HEK293 (cell line): Measurements from ENCODE around the gene TMEM14C.

Experiments
- BCL11B ChIP-seq: fragments of 450-650 bp; formaldehyde crosslinking; IDR thresholded peaks from 2 replicates; pipeline ENCODE4 v1.5.1; 2016; ENCODE audit warnings: low read depth, missing biosample characterization, missing genetic modification characterization
- GFI1B ChIP-seq: fragments of 450-650 bp; formaldehyde crosslinking; IDR thresholded peaks from 2 replicates; pipeline ENCODE4 v1.5.1; 2016; ENCODE audit warnings: missing biosample characterization, missing genetic modification characterization
- KLF1 ChIP-seq: fragments of 450-650 bp; formaldehyde crosslinking; IDR thresholded peaks from 2 replicates; pipeline ENCODE4 v1.5.1; 2016; ENCODE audit warnings: missing biosample characterization, missing genetic modification characterization
- KLF9 ChIP-seq: fragments of 450-650 bp; formaldehyde crosslinking; IDR thresholded peaks from 2 replicates; pipeline ENCODE4 v1.5.1; 2016; ENCODE audit warnings: missing biosample characterization, missing genetic modification characterization, low read depth
- SP7 ChIP-seq: fragments of 450-650 bp; formaldehyde crosslinking; IDR thresholded peaks from 2 replicates; pipeline ENCODE4 v1.5.1; 2016; ENCODE audit warnings: missing biosample characterization, missing genetic modification characterization
- ZBTB20 ChIP-seq: fragments of 450-650 bp; formaldehyde crosslinking; IDR thresholded peaks from 2 replicates; pipeline ENCODE4 v1.5.1; 2016; ENCODE audit warnings: missing biosample characterization, missing genetic modification characterization
- ZBTB48 ChIP-seq: fragments of 450-650 bp; formaldehyde crosslinking; IDR thresholded peaks from 2 replicates; pipeline ENCODE4 v1.5.1; 2016; ENCODE audit warnings: missing biosample characterization, missing genetic modification characterization
- ZNF10 ChIP-seq: fragments of 450-650 bp; formaldehyde crosslinking; IDR thresholded peaks from 2 replicates; pipeline ENCODE4 v1.5.1; 2017; ENCODE audit warnings: missing biosample characterization, missing genetic modification characterization
- ZNF121 ChIP-seq: fragments of 450-650 bp; formaldehyde crosslinking; IDR thresholded peaks from 2 replicates; pipeline ENCODE4 v1.5.1; 2016; ENCODE audit warnings: missing biosample characterization, missing genetic modification characterization
- ZNF16 ChIP-seq: fragments of 450-650 bp; formaldehyde crosslinking; IDR thresholded peaks from 2 replicates; pipeline ENCODE4 v1.5.1; 2016; ENCODE audit warnings: low read depth, missing biosample characterization, missing genetic modification characterization
- ZNF184 ChIP-seq: fragments of 450-650 bp; IDR thresholded peaks from 2 replicates; pipeline ENCODE4 v1.5.1; 2018; ENCODE audit warnings: missing biosample characterization, mild to moderate bottlenecking, missing genetic modification characterization
- ZNF221 ChIP-seq: fragments of 450-650 bp; formaldehyde crosslinking; IDR thresholded peaks from 2 replicates; pipeline ENCODE4 v1.5.1; 2017; ENCODE audit warnings: missing biosample characterization, missing genetic modification characterization, borderline replicate concordance
- ZNF239 ChIP-seq: fragments of 450-650 bp; formaldehyde crosslinking; IDR thresholded peaks from 2 replicates; pipeline ENCODE4 v1.5.1; 2016; ENCODE audit warnings: missing biosample characterization, missing genetic modification characterization
- ZNF501 ChIP-seq: fragments of 450-650 bp; formaldehyde crosslinking; IDR thresholded peaks from 2 replicates; pipeline ENCODE4 v1.5.1; 2016; ENCODE audit warnings: missing biosample characterization, missing genetic modification characterization
- ZNF561 ChIP-seq: fragments of 450-650 bp; IDR thresholded peaks from 2 replicates; pipeline ENCODE4 v1.5.1; 2018; ENCODE audit warnings: missing biosample characterization, missing genetic modification characterization, borderline replicate concordance
- ZNF623 ChIP-seq: fragments of 450-650 bp; formaldehyde crosslinking; IDR thresholded peaks from 2 replicates; pipeline ENCODE4 v1.5.1; 2016; ENCODE audit warnings: missing biosample characterization, missing genetic modification characterization
- ZNF747 ChIP-seq: fragments of 450-650 bp; formaldehyde crosslinking; IDR thresholded peaks from 2 replicates; pipeline ENCODE4 v1.5.1; 2016; ENCODE audit warnings: missing biosample characterization, missing genetic modification characterization
- ZNF776 ChIP-seq: fragments of 450-650 bp; formaldehyde crosslinking; IDR thresholded peaks from 2 replicates; pipeline ENCODE4 v1.5.0; 2017; ENCODE audit warnings: missing biosample characterization, missing genetic modification characterization, borderline replicate concordance
- ZNF785 ChIP-seq: fragments of 450-650 bp; formaldehyde crosslinking; IDR thresholded peaks from 2 replicates; pipeline ENCODE4 v1.5.1; 2016; ENCODE audit warnings: missing biosample characterization, missing genetic modification characterization
- TF ChIP-seq, protein P1 (sequence below): fragments of 450-650 bp; IDR thresholded peaks from 2 replicates; pipeline ENCODE4 v1.5.1; 2018; ENCODE audit warnings: missing biosample characterization, missing genetic modification characterization
- TF ChIP-seq, protein P2 (sequence below): fragments of 450-650 bp; formaldehyde crosslinking; IDR thresholded peaks from 2 replicates; pipeline ENCODE4; 2016; ENCODE audit warnings: missing biosample characterization, missing genetic modification characterization
- TF ChIP-seq, protein P3 (sequence below): fragments of 450-650 bp; formaldehyde crosslinking; IDR thresholded peaks from 2 replicates; pipeline ENCODE4 v1.5.1; 2016; ENCODE audit warnings: missing biosample characterization, missing genetic modification characterization, borderline replicate concordance
- TF ChIP-seq, protein P4 (sequence below): IDR thresholded peaks from 2 replicates; pipeline ENCODE4 v1.6.1; 2011; ENCODE audit warnings: mild to moderate bottlenecking, low read depth, low read length, borderline replicate concordance
- TF ChIP-seq, protein P5 (sequence below): fragments of 450-650 bp; formaldehyde crosslinking; IDR thresholded peaks from 2 replicates; pipeline ENCODE4 v1.5.1; 2016; ENCODE audit warnings: missing biosample characterization, missing genetic modification characterization, low read depth
- TF ChIP-seq, protein P6 (sequence below): fragments of 450-650 bp; formaldehyde crosslinking; IDR thresholded peaks from 2 replicates; pipeline ENCODE4 v1.5.1; 2016; ENCODE audit warnings: missing biosample characterization, missing genetic modification characterization
- TF ChIP-seq, protein P7 (sequence below): fragments of 450-650 bp; formaldehyde crosslinking; conservative IDR thresholded peaks from 2 replicates; pipeline ENCODE4 v1.5.1; 2016; ENCODE audit warnings: low read depth, missing biosample characterization, missing genetic modification characterization

Gene TMEM14C

DNA sequence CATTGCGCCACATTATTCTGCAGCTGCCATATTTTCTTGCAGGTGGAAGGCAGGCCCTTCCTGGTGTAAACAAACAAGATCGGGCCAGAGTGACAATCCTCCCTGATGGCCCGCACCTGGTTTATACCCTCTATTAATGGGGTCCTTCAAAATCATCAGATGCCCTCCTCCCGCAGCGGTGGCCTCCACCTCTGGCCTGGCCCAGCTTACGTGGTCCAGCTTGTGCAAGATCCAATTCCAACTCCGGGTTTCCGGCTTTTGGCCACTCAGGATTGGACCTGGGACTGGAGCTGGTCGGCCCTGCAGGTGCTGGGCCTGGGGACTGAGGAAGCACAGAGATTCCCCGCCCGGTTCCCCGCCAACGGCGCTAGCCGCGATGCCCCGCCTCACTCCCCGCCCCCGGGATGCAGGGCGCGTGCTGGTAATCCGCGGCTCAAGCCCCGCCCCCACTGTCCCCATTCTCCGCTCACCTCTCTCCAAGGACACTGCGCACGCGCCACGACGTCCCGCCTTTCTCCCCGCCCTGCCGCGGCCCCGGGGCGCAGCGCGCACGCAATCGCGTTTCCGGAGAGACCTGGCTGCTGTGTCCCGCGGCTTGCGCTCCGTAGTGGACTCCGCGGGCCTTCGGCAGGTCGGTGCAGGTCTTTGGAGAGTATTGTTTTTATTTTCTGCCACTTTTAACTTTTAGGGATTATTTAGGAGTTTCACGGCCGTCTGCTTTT lies 24.5 kb downstream of the TMEM14C start, which contains the start of gene TMEM14B (continued):
- peak; percentile 60; the same call in 1 of the 2 replicates for TF ChIP-seq ZNF561 (tag by site-specific recombination)
- no peak for TF ChIP-seq ZNF747
- TF ChIP-seq BCL11B (tag by site-specific recombination), result no peak
- TF ChIP-seq, protein P1, sequence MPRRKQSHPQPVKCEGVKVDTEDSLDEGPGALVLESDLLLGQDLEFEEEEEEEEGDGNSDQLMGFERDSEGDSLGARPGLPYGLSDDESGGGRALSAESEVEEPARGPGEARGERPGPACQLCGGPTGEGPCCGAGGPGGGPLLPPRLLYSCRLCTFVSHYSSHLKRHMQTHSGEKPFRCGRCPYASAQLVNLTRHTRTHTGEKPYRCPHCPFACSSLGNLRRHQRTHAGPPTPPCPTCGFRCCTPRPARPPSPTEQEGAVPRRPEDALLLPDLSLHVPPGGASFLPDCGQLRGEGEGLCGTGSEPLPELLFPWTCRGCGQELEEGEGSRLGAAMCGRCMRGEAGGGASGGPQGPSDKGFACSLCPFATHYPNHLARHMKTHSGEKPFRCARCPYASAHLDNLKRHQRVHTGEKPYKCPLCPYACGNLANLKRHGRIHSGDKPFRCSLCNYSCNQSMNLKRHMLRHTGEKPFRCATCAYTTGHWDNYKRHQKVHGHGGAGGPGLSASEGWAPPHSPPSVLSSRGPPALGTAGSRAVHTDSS, result no peak
- 0 out of 2 replicates have a peak, but pooled peaks have one; percentile 45 for TF ChIP-seq ZBTB48 (tag by site-specific recombination)
- TF ChIP-seq ZNF785, result no peak
- TF ChIP-seq ZNF16 (tag by site-specific recombination), result no peak
- TF ChIP-seq, protein P2, sequence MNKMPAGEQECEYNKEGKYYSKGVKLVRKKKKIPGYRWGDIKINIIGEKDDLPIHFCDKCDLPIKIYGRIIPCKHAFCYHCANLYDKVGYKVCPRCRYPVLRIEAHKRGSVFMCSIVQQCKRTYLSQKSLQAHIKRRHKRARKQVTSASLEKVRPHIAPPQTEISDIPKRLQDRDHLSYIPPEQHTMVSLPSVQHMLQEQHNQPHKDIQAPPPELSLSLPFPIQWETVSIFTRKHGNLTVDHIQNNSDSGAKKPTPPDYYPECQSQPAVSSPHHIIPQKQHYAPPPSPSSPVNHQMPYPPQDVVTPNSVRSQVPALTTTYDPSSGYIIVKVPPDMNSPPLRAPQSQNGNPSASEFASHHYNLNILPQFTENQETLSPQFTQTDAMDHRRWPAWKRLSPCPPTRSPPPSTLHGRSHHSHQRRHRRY (tag by site-specific recombination), result no peak
- peak; percentile 90 for TF ChIP-seq KLF9
- TF ChIP-seq ZNF221 (tag by site-specific recombination), result no peak
- peak; percentile 58 for TF ChIP-seq KLF1 (tag by site-specific recombination)
- TF ChIP-seq, protein P3, sequence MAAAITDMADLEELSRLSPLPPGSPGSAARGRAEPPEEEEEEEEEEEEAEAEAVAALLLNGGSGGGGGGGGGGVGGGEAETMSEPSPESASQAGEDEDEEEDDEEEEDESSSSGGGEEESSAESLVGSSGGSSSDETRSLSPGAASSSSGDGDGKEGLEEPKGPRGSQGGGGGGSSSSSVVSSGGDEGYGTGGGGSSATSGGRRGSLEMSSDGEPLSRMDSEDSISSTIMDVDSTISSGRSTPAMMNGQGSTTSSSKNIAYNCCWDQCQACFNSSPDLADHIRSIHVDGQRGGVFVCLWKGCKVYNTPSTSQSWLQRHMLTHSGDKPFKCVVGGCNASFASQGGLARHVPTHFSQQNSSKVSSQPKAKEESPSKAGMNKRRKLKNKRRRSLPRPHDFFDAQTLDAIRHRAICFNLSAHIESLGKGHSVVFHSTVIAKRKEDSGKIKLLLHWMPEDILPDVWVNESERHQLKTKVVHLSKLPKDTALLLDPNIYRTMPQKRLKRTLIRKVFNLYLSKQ, result no peak
- TF ChIP-seq, protein P4, sequence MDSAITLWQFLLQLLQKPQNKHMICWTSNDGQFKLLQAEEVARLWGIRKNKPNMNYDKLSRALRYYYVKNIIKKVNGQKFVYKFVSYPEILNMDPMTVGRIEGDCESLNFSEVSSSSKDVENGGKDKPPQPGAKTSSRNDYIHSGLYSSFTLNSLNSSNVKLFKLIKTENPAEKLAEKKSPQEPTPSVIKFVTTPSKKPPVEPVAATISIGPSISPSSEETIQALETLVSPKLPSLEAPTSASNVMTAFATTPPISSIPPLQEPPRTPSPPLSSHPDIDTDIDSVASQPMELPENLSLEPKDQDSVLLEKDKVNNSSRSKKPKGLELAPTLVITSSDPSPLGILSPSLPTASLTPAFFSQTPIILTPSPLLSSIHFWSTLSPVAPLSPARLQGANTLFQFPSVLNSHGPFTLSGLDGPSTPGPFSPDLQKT, result no peak; the same call in 1 of the 2 replicates
- TF ChIP-seq, protein P5, sequence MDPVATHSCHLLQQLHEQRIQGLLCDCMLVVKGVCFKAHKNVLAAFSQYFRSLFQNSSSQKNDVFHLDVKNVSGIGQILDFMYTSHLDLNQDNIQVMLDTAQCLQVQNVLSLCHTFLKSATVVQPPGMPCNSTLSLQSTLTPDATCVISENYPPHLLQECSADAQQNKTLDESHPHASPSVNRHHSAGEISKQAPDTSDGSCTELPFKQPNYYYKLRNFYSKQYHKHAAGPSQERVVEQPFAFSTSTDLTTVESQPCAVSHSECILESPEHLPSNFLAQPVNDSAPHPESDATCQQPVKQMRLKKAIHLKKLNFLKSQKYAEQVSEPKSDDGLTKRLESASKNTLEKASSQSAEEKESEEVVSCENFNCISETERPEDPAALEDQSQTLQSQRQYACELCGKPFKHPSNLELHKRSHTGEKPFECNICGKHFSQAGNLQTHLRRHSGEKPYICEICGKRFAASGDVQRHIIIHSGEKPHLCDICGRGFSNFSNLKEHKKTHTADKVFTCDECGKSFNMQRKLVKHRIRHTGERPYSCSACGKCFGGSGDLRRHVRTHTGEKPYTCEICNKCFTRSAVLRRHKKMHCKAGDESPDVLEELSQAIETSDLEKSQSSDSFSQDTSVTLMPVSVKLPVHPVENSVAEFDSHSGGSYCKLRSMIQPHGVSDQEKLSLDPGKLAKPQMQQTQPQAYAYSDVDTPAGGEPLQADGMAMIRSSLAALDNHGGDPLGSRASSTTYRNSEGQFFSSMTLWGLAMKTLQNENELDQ (tag by site-specific recombination), result no peak
- no peak for TF ChIP-seq GFI1B (tag by site-specific recombination)
- TF ChIP-seq, protein P6, sequence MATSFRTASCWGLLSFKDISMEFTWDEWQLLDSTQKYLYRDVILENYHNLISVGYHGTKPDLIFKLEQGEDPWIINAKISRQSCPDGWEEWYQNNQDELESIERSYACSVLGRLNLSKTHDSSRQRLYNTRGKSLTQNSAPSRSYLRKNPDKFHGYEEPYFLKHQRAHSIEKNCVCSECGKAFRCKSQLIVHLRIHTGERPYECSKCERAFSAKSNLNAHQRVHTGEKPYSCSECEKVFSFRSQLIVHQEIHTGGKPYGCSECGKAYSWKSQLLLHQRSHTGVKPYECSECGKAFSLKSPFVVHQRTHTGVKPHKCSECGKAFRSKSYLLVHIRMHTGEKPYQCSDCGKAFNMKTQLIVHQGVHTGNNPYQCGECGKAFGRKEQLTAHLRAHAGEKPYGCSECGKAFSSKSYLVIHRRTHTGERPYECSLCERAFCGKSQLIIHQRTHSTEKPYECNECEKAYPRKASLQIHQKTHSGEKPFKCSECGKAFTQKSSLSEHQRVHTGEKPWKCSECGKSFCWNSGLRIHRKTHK (tag by site-specific recombination), result no peak
- peak; percentile 78; the same call in 1 of the 2 replicates for TF ChIP-seq ZBTB20 (tag by site-specific recombination)
- peak; percentile 100 for TF ChIP-seq ZNF121 (tag by site-specific recombination)
- peak; percentile 53 for TF ChIP-seq ZNF184 (tag by site-specific recombination)
- no peak for TF ChIP-seq ZNF10 (tag by site-specific recombination)
- TF ChIP-seq, protein P7, sequence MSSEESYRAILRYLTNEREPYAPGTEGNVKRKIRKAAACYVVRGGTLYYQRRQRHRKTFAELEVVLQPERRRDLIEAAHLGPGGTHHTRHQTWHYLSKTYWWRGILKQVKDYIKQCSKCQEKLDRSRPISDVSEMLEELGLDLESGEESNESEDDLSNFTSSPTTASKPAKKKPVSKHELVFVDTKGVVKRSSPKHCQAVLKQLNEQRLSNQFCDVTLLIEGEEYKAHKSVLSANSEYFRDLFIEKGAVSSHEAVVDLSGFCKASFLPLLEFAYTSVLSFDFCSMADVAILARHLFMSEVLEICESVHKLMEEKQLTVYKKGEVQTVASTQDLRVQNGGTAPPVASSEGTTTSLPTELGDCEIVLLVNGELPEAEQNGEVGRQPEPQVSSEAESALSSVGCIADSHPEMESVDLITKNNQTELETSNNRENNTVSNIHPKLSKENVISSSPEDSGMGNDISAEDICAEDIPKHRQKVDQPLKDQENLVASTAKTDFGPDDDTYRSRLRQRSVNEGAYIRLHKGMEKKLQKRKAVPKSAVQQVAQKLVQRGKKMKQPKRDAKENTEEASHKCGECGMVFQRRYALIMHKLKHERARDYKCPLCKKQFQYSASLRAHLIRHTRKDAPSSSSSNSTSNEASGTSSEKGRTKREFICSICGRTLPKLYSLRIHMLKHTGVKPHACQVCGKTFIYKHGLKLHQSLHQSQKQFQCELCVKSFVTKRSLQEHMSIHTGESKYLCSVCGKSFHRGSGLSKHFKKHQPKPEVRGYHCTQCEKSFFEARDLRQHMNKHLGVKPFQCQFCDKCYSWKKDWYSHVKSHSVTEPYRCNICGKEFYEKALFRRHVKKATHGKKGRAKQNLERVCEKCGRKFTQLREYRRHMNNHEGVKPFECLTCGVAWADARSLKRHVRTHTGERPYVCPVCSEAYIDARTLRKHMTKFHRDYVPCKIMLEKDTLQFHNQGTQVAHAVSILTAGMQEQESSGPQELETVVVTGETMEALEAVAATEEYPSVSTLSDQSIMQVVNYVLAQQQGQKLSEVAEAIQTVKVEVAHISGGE, result peak; percentile 96
- no peak for TF ChIP-seq ZNF239
- peak; percentile 70; the same call in 1 of the 2 replicates for TF ChIP-seq SP7 (tag by site-specific recombination)
- TF ChIP-seq ZNF623 (tag by site-specific recombination), result no peak
- TF ChIP-seq ZNF501, result peak; percentile 83
- TF ChIP-seq ZNF776 (tag by site-specific recombination), result no peak
